H1 (cell line): ENCODE results near the gene COL8A1. TPM values are rescaled to one million over a fixed set of nuclear protein-coding genes. Genes with fewer than 3 reads are reported as not detected.

Experiments used
- CTCF ChIA-PET: fragments of 300-600 bp; sonication (Branson Sonifier 250); formaldehyde crosslinking; loops from one replicate; lab custom pipeline; 2021; ENCODE audit not compliant: partially characterized antibody; lab: Charles Lee
- POLR2A ChIA-PET: fragments of 300-600 bp; sonication (Branson Sonifier 250); formaldehyde crosslinking; loops from one replicate; lab custom pipeline; 2021; ENCODE audit warnings: inconsistent platforms; ENCODE audit not compliant: partially characterized antibody; lab: Charles Lee
- DNase-seq, 2 experiments: peaks; one replicate each; pipeline versions ENCODE4 v3.0.0 to v3.0.0-alpha.2; 2010 to 2022; ENCODE audit warnings: low spot score in 2 of 2, low read depth in 1 of 2, mixed read lengths in 1 of 2
- FAIRE-seq: peaks from 2 replicates; lab custom pipeline; 2011; peaks lifted over from hg19 to GRCh38; lab: Jason Lieb, UNC
- H2AFZ ChIP-seq: 2 replicates; pipeline ENCODE4 v1.8.1; 2012; ENCODE audit warnings: low read length, inconsistent platforms
- H2AK5ac ChIP-seq: 2 replicates; pipeline ENCODE4 v1.6.1; 2013; ENCODE audit warnings: low read depth, low read length
- H2BK120ac ChIP-seq: replicated peaks from 2 replicates; pipeline ENCODE3; 2013; ENCODE audit warnings: low read depth, low read length, inconsistent platforms
- H2BK12ac ChIP-seq: 2 replicates; pipeline ENCODE4 v1.6.1; 2013; ENCODE audit warnings: low read depth, low read length
- H2BK15ac ChIP-seq: 2 replicates; pipeline ENCODE4 v1.6.1; 2013; ENCODE audit warnings: low read length
- H2BK20ac ChIP-seq: 2 replicates; pipeline ENCODE4 v1.6.1; 2013; ENCODE audit warnings: low read length
- H2BK5ac ChIP-seq: 2 replicates; pipeline ENCODE4 v1.6.1; 2013; ENCODE audit warnings: low read depth, low read length
- H3K14ac ChIP-seq: 2 replicates; pipeline ENCODE4 v1.6.1; 2013; ENCODE audit warnings: inconsistent platforms; ENCODE audit not compliant: insufficient read length
- H3K18ac ChIP-seq: 2 replicates; pipeline ENCODE4 v1.6.1; 2013; ENCODE audit warnings: low read length; ENCODE audit errors: extremely low read depth
- H3K23ac ChIP-seq: 2 replicates; pipeline ENCODE4 v1.6.1; 2013; ENCODE audit warnings: inconsistent platforms; ENCODE audit not compliant: insufficient read length
- H3K23me2 ChIP-seq: 2 replicates; pipeline ENCODE4 v1.6.1; 2013; ENCODE audit warnings: low read depth, low read length
- H3K27ac ChIP-seq: 2 replicates; pipeline ENCODE4 v1.6.1; 2011; ENCODE audit warnings: low read depth, low read length, inconsistent platforms
- H3K27me3 ChIP-seq, 4 experiments: replicated peaks in 1 of 4; 1 replicate in 1 of 4; 2 replicates in 3 of 4; pipeline versions ENCODE4 v1.6.1 to v1.8.1; 2011 to 2013; ENCODE audit warnings: low read length in 3 of 4, mild to moderate bottlenecking in 3 of 4, inconsistent platforms in 2 of 4, mixed read lengths in 2 of 4, moderate library complexity in 1 of 4; ENCODE audit not compliant: control insufficient read depth in 3 of 4, insufficient read depth in 3 of 4; ENCODE audit errors: extremely low read depth in 1 of 4
- H3K36me3 ChIP-seq, 4 experiments: 2 replicates each; pipeline versions ENCODE4 v1.6.1 to v1.8.1; 2011 to 2013; ENCODE audit warnings: mild to moderate bottlenecking in 4 of 4, low read length in 3 of 4, moderate library complexity in 2 of 4, control low read depth in 1 of 4, inconsistent platforms in 1 of 4; ENCODE audit not compliant: insufficient read depth in 4 of 4, control insufficient read depth in 2 of 4
- H3K4ac ChIP-seq: replicated peaks from 2 replicates; pipeline ENCODE3; 2013; ENCODE audit warnings: low read length, low read depth, mixed read lengths, inconsistent platforms; ENCODE audit not compliant: insufficient read length
- H3K4me1 ChIP-seq, 4 experiments: replicated peaks in 1 of 4; 1 replicate in 1 of 4; 2 replicates in 3 of 4; pipeline versions ENCODE4 v1.6.1 to v1.8.1; 2011 to 2013; ENCODE audit warnings: low read length in 3 of 4, inconsistent platforms in 2 of 4, mixed read lengths in 1 of 4; ENCODE audit not compliant: insufficient read depth in 4 of 4, control insufficient read depth in 3 of 4
- H3K4me2 ChIP-seq, 2 experiments: 2 replicates each; pipeline versions ENCODE4 v1.6.1 to v1.8.1; 2011 to 2013; ENCODE audit warnings: low read depth in 2 of 2, low read length in 2 of 2, control low read depth in 1 of 2, inconsistent platforms in 1 of 2, mild to moderate bottlenecking in 1 of 2; ENCODE audit not compliant: insufficient read depth in 1 of 2
- H3K4me3 ChIP-seq, 4 experiments: fragments of 200-600, 300-600 bp in 1 of 4; sonication (generic), shearing (Covaris generic), sonication (Bioruptor Twin) in 1 of 4; 2 replicates each; pipeline versions ENCODE4 v1.5.1 to v1.8.1; 2011 to 2016; ENCODE audit warnings: low read length in 4 of 4, low read depth in 3 of 4, control low read depth in 2 of 4, inconsistent platforms in 2 of 4, mild to moderate bottlenecking in 2 of 4, mixed read lengths in 1 of 4, moderate library complexity in 1 of 4; ENCODE audit not compliant: insufficient read depth in 2 of 4; ENCODE audit errors: extremely low read depth in 1 of 4
- H3K56ac ChIP-seq: replicated peaks from 2 replicates; pipeline ENCODE3; 2013; ENCODE audit warnings: low read depth, mild to moderate bottlenecking, mixed read lengths, low read length, inconsistent platforms; ENCODE audit not compliant: insufficient read length
- H3K79me1 ChIP-seq: 2 replicates; pipeline ENCODE4 v1.6.1; 2013; ENCODE audit warnings: low read depth, low read length, control low read depth
- H3K79me2 ChIP-seq, 2 experiments: 2 replicates each; pipeline versions ENCODE4 v1.6.1 to v1.8.1; 2012 to 2013; ENCODE audit warnings: low read length in 2 of 2, mild to moderate bottlenecking in 2 of 2, inconsistent platforms in 1 of 2; ENCODE audit not compliant: insufficient read depth in 2 of 2, control insufficient read depth in 1 of 2
- H3K9ac ChIP-seq, 4 experiments: replicated peaks in 1 of 4; 1 replicate in 1 of 4; 2 replicates in 3 of 4; pipeline versions ENCODE4 v1.6.1 to v1.8.1; 2011 to 2013; ENCODE audit warnings: low read depth in 3 of 4, low read length in 3 of 4, control low read depth in 2 of 4, mild to moderate bottlenecking in 2 of 4, moderate library complexity in 2 of 4, inconsistent platforms in 1 of 4; ENCODE audit errors: extremely low read depth in 1 of 4
- H3K9me3 ChIP-seq, 2 experiments: 2 replicates each; pipeline versions ENCODE4 v1.6.1 to v1.8.1; 2012 to 2013; ENCODE audit warnings: mild to moderate bottlenecking in 2 of 2, moderate library complexity in 2 of 2, control low read depth in 1 of 2, inconsistent platforms in 1 of 2, low read depth in 1 of 2, low read length in 1 of 2, mixed read lengths in 1 of 2; ENCODE audit not compliant: insufficient read depth in 2 of 2
- H4K20me1 ChIP-seq, 2 experiments: replicated peaks in 1 of 2; 2 replicates each; pipeline versions ENCODE3 to v1.8.1; 2011 to 2013; ENCODE audit warnings: inconsistent platforms in 2 of 2, low read length in 2 of 2, mild to moderate bottlenecking in 1 of 2; ENCODE audit not compliant: insufficient read depth in 2 of 2, control insufficient read depth in 1 of 2
- H4K5ac ChIP-seq: 2 replicates; pipeline ENCODE4 v1.6.1; 2013; ENCODE audit warnings: low read length, low read depth, mixed read lengths, inconsistent platforms; ENCODE audit not compliant: insufficient read length
- H4K8ac ChIP-seq: 2 replicates; pipeline ENCODE4 v1.8.0; 2013; ENCODE audit warnings: mild to moderate bottlenecking, moderate library complexity, low read length, inconsistent platforms; ENCODE audit not compliant: insufficient read depth; ENCODE audit errors: extremely low read depth
- H4K91ac ChIP-seq: replicated peaks from 2 replicates; pipeline ENCODE3; 2013; ENCODE audit warnings: low read length, mixed read lengths, inconsistent platforms; ENCODE audit not compliant: insufficient read length
- CHD1 ChIP-seq: IDR thresholded peaks from 2 replicates; pipeline ENCODE4 v1.6.1; 2012; ENCODE audit warnings: low read depth, low read length, improper control_type of control experiment
- EP300 ChIP-seq, 2 experiments: IDR thresholded peaks; 1 replicate in 1 of 2; 2 replicates in 1 of 2; pipeline ENCODE4 v1.6.1; 2011 to 2012; ENCODE audit warnings: low read depth in 2 of 2, low read length in 2 of 2, mild to moderate bottlenecking in 2 of 2, borderline replicate concordance in 1 of 2, inconsistent platforms in 1 of 2, moderate library complexity in 1 of 2
- FOSL1 ChIP-seq: IDR thresholded peaks from 2 replicates; pipeline ENCODE4 v1.6.1; 2011; ENCODE audit warnings: mild to moderate bottlenecking, low read depth, low read length, moderate library complexity; ENCODE audit not compliant: insufficient read depth
- JUND ChIP-seq: IDR thresholded peaks from 2 replicates; pipeline ENCODE4 v1.6.1; 2011; ENCODE audit warnings: mild to moderate bottlenecking, improper control_type of control experiment, low read length
- KDM4A ChIP-seq: IDR thresholded peaks from one replicate; pipeline ENCODE4 v1.7.1; 2012; ENCODE audit warnings: low read depth, mild to moderate bottlenecking, moderate library complexity, low read length, inconsistent platforms; ENCODE audit not compliant: severe bottlenecking
- KDM5A ChIP-seq: fragments of 200-600 bp; IDR thresholded peaks from 2 replicates; pipeline ENCODE4 v1.7.1; 2012; ENCODE audit warnings: mild to moderate bottlenecking, low read length, inconsistent platforms, mixed read lengths
- MAFK ChIP-seq: IDR thresholded peaks from 2 replicates; pipeline ENCODE4 v1.6.1; 2012; ENCODE audit warnings: low read depth, mild to moderate bottlenecking, improper control_type of control experiment, low read length
- PHF8 ChIP-seq: fragments of 200-600 bp; sonication (generic); conservative IDR thresholded peaks from 2 replicates; pipeline ENCODE4 v1.7.1; 2012; ENCODE audit warnings: low read depth, mild to moderate bottlenecking, inconsistent platforms, low read length, moderate library complexity
- RFX5 ChIP-seq: IDR thresholded peaks from 2 replicates; pipeline ENCODE4 v1.6.1; 2011; ENCODE audit warnings: low read depth, low read length, improper control_type of control experiment, borderline replicate concordance
- TAF1 ChIP-seq: IDR thresholded peaks from 2 replicates; pipeline ENCODE4 v1.6.1; 2011; ENCODE audit warnings: mild to moderate bottlenecking, low read depth, low read length
- TAF7 ChIP-seq: optimal IDR thresholded peaks from 2 replicates; pipeline ENCODE3; 2011; ENCODE audit warnings: low read depth, mild to moderate bottlenecking, inconsistent platforms, low read length, moderate library complexity, borderline replicate concordance
- WGBS, 2 experiments: shearing (Covaris generic) in 1 of 2; methylation state at CpG; one replicate each; pipeline versions ENCODE4 v1.1.6 to v1.1.7; 2013 to 2015; ENCODE audit warnings: low lambda C conversion rate in 2 of 2, mixed read lengths in 2 of 2, inconsistent platforms in 1 of 2, low coverage in 1 of 2, missing lambda C conversion rate in 1 of 2; ENCODE audit not compliant: insufficient replicate concordance in 2 of 2, insufficient coverage in 1 of 2, insufficient read length in 1 of 2; ENCODE audit errors: extremely low coverage in 1 of 2, missing lambda C conversion rate in 1 of 2; 5-methylcytosine and 5-hydroxymethylcytosine counted together
- polyA plus RNA-seq, 7 experiments: library from polyadenylated mRNA; depleted of rRNA in 3 of 7; stranded (reverse) in 5 of 7; unstranded in 2 of 7; fragments of >200 nt in 5 of 7; fragments of 200-250 nt in 2 of 7; gene quantifications; 1 replicate in 5 of 7; 2 replicates in 1 of 7; 4 replicates in 1 of 7; pipeline versions ENCODE4 v1.2.1 to v1.2.3, GENCODE V29; 2011 to 2013; ENCODE audit warnings: missing spikeins in 2 of 7, mixed read lengths in 2 of 7
- total RNA-seq: library from RNA; stranded (reverse); fragmentation: NEBNext Ultra II Directional; extraction: Animal tissue kit (Norgen Biotek cat#: 25700); gene quantifications from 2 replicates; pipeline ENCODE4 v1.2.1, GENCODE V29; 2021

COL8A1 gene
- total and polyA plus RNA-seq, 2 of the 8 experiments (the other 6 are each of a cell fraction or from before 2014, with no cell fraction given), result 0.21 to 1.2 TPM

DNA sequence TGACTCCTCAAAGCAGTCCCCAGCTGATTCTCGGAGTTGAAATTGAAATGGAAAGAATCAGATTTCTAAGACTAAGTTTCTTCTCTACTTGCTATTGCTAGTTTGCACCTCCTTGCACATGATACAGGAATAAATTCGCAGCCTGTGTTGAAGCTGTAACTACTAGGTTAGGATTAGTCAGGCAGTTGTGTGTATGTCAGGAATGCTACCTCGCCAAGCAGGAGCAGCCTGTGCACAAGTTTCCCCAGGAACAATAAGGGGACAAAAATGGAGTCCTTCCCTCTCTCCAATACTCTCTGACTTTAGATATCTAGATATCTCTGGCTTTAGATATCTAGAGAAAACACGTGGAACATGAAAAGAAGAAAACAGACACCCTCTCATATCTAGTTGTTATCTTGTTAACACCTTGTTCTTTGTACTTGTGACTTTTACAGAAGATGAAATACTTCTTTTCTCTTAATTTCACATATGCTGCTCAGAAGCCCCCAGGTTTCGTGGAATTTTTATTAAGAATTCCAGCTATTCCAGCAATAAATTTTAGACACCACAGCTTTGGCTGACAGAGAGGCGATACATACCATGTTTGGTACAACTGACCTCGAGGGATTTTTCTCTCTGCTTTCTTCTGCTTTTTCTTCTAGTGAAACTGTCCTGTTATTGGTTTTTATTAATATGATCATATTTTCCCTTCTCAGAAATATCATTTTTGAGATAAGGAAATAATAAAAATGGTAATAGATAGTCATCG lies 123.2 kb downstream of the COL8A1 start:
- no peaks in the 10 kb centered on the region for H3K36me3 ChIP-seq
- WGBS, 2 experiments, result 86% methylated on average over 8 of the region's 8 CpGs; no CpG with 5 or more reads in 1 of the 2 experiments
- CTCF ChIA-PET, result interaction anchor here (0.9 to 1.6 kb wide), 3 partner anchors 9 to 589 kb away, joined by 3 to 4 read pairs (median 3); no protein-coding TSS in a partner anchor
- no peak for TF ChIP-seq KDM5A
- no peak for TF ChIP-seq JUND
- TF ChIP-seq KDM4A, result no peak
- no peak for TF ChIP-seq CHD1
- no peak for TF ChIP-seq MAFK
- no peak for TF ChIP-seq RFX5
- no peak for TF ChIP-seq EP300 (IDR thresholded peaks at IDR 0.05; ENCODE audit: borderline replicate concordance in 1 of 2, low read depth in 2 of 2, low read length in 2 of 2)
- no peak for TF ChIP-seq TAF1
- no peak for TF ChIP-seq PHF8
- TF ChIP-seq TAF7, result no peak
- TF ChIP-seq FOSL1, result no peak

More for the DNA sequence above, 123.2 kb downstream of the COL8A1 start:
- H4K5ac ChIP-seq, result no peak overlapping the region
- POLR2A ChIA-PET, result no interaction called here
- no peaks in the 10 kb centered on the region for H3K79me1 ChIP-seq
- H4K8ac ChIP-seq, result no peak overlapping the region
- H3K4me1 ChIP-seq, result no peaks in the 10 kb centered on the region
- H3K23me2 ChIP-seq, result no peaks in the 10 kb centered on the region
- H3K79me2 ChIP-seq, result no peaks in the 10 kb centered on the region
- H3K4me2 ChIP-seq, result no peak overlapping the region
- no peak overlapping the region for H2AFZ ChIP-seq
- no peak overlapping the region for H2BK120ac ChIP-seq
- no peak overlapping the region for H3K4ac ChIP-seq
- H2BK15ac ChIP-seq, result no peak overlapping the region
- no peak overlapping the region for H2AK5ac ChIP-seq
- H3K23ac ChIP-seq, result no peak overlapping the region
- no peaks in the 10 kb centered on the region for H3K27me3 ChIP-seq
- H3K27ac ChIP-seq, result no peak overlapping the region
- H4K91ac ChIP-seq, result no peak overlapping the region
- no peaks in the 10 kb centered on the region for H4K20me1 ChIP-seq
- H3K18ac ChIP-seq, result no peak overlapping the region
- no peak for FAIRE-seq
- DNase-seq, result no peak
- H3K56ac ChIP-seq, result no peak overlapping the region
- H3K4me3 ChIP-seq, result no peak overlapping the region
- no peak overlapping the region for H2BK5ac ChIP-seq
- H3K14ac ChIP-seq, result no peak overlapping the region
- no peak overlapping the region for H3K9ac ChIP-seq
- H2BK12ac ChIP-seq, result no peak overlapping the region
- H2BK20ac ChIP-seq, result no peak overlapping the region
- no peaks in the 10 kb centered on the region for H3K9me3 ChIP-seq
